H1 (cell line): ENCODE results near the gene SLC27A5. TPM values are rescaled to one million over a fixed set of nuclear protein-coding genes. Genes with fewer than 3 reads are reported as not detected.

Experiments used
- CTCF ChIA-PET: fragments of 300-600 bp; sonication (Branson Sonifier 250); formaldehyde crosslinking; loops from one replicate; lab custom pipeline; 2021; ENCODE audit not compliant: partially characterized antibody; lab: Charles Lee
- POLR2A ChIA-PET: fragments of 300-600 bp; sonication (Branson Sonifier 250); formaldehyde crosslinking; loops from one replicate; lab custom pipeline; 2021; ENCODE audit warnings: inconsistent platforms; ENCODE audit not compliant: partially characterized antibody; lab: Charles Lee
- DNase-seq, 2 experiments: peaks; one replicate each; pipeline versions ENCODE4 v3.0.0 to v3.0.0-alpha.2; 2010 to 2022; ENCODE audit warnings: low spot score in 2 of 2, low read depth in 1 of 2, mixed read lengths in 1 of 2
- FAIRE-seq: peaks from 2 replicates; lab custom pipeline; 2011; peaks lifted over from hg19 to GRCh38; lab: Jason Lieb, UNC
- H2AFZ ChIP-seq: 2 replicates; pipeline ENCODE4 v1.8.1; 2012; ENCODE audit warnings: low read length, inconsistent platforms
- H2AK5ac ChIP-seq: 2 replicates; pipeline ENCODE4 v1.6.1; 2013; ENCODE audit warnings: low read depth, low read length
- H2BK120ac ChIP-seq: replicated peaks from 2 replicates; pipeline ENCODE3; 2013; ENCODE audit warnings: low read depth, low read length, inconsistent platforms
- H2BK12ac ChIP-seq: 2 replicates; pipeline ENCODE4 v1.6.1; 2013; ENCODE audit warnings: low read depth, low read length
- H2BK15ac ChIP-seq: 2 replicates; pipeline ENCODE4 v1.6.1; 2013; ENCODE audit warnings: low read length
- H2BK20ac ChIP-seq: 2 replicates; pipeline ENCODE4 v1.6.1; 2013; ENCODE audit warnings: low read length
- H2BK5ac ChIP-seq: 2 replicates; pipeline ENCODE4 v1.6.1; 2013; ENCODE audit warnings: low read depth, low read length
- H3K14ac ChIP-seq: 2 replicates; pipeline ENCODE4 v1.6.1; 2013; ENCODE audit warnings: inconsistent platforms; ENCODE audit not compliant: insufficient read length
- H3K18ac ChIP-seq: 2 replicates; pipeline ENCODE4 v1.6.1; 2013; ENCODE audit warnings: low read length; ENCODE audit errors: extremely low read depth
- H3K23ac ChIP-seq: 2 replicates; pipeline ENCODE4 v1.6.1; 2013; ENCODE audit warnings: inconsistent platforms; ENCODE audit not compliant: insufficient read length
- H3K23me2 ChIP-seq: 2 replicates; pipeline ENCODE4 v1.6.1; 2013; ENCODE audit warnings: low read depth, low read length
- H3K27ac ChIP-seq: 2 replicates; pipeline ENCODE4 v1.6.1; 2011; ENCODE audit warnings: low read depth, low read length, inconsistent platforms
- H3K27me3 ChIP-seq, 4 experiments: replicated peaks in 1 of 4; 1 replicate in 1 of 4; 2 replicates in 3 of 4; pipeline versions ENCODE4 v1.6.1 to v1.8.1; 2011 to 2013; ENCODE audit warnings: low read length in 3 of 4, mild to moderate bottlenecking in 3 of 4, inconsistent platforms in 2 of 4, mixed read lengths in 2 of 4, moderate library complexity in 1 of 4; ENCODE audit not compliant: control insufficient read depth in 3 of 4, insufficient read depth in 3 of 4; ENCODE audit errors: extremely low read depth in 1 of 4
- H3K36me3 ChIP-seq, 4 experiments: 2 replicates each; pipeline versions ENCODE4 v1.6.1 to v1.8.1; 2011 to 2013; ENCODE audit warnings: mild to moderate bottlenecking in 4 of 4, low read length in 3 of 4, moderate library complexity in 2 of 4, control low read depth in 1 of 4, inconsistent platforms in 1 of 4; ENCODE audit not compliant: insufficient read depth in 4 of 4, control insufficient read depth in 2 of 4
- H3K4ac ChIP-seq: replicated peaks from 2 replicates; pipeline ENCODE3; 2013; ENCODE audit warnings: low read length, low read depth, mixed read lengths, inconsistent platforms; ENCODE audit not compliant: insufficient read length
- H3K4me1 ChIP-seq, 4 experiments: replicated peaks in 1 of 4; 1 replicate in 1 of 4; 2 replicates in 3 of 4; pipeline versions ENCODE4 v1.6.1 to v1.8.1; 2011 to 2013; ENCODE audit warnings: low read length in 3 of 4, inconsistent platforms in 2 of 4, mixed read lengths in 1 of 4; ENCODE audit not compliant: insufficient read depth in 4 of 4, control insufficient read depth in 3 of 4
- H3K4me2 ChIP-seq, 2 experiments: 2 replicates each; pipeline versions ENCODE4 v1.6.1 to v1.8.1; 2011 to 2013; ENCODE audit warnings: low read depth in 2 of 2, low read length in 2 of 2, control low read depth in 1 of 2, inconsistent platforms in 1 of 2, mild to moderate bottlenecking in 1 of 2; ENCODE audit not compliant: insufficient read depth in 1 of 2
- H3K4me3 ChIP-seq, 4 experiments: fragments of 200-600, 300-600 bp in 1 of 4; sonication (generic), shearing (Covaris generic), sonication (Bioruptor Twin) in 1 of 4; 2 replicates each; pipeline versions ENCODE4 v1.5.1 to v1.8.1; 2011 to 2016; ENCODE audit warnings: low read length in 4 of 4, low read depth in 3 of 4, control low read depth in 2 of 4, inconsistent platforms in 2 of 4, mild to moderate bottlenecking in 2 of 4, mixed read lengths in 1 of 4, moderate library complexity in 1 of 4; ENCODE audit not compliant: insufficient read depth in 2 of 4; ENCODE audit errors: extremely low read depth in 1 of 4
- H3K56ac ChIP-seq: replicated peaks from 2 replicates; pipeline ENCODE3; 2013; ENCODE audit warnings: low read depth, mild to moderate bottlenecking, mixed read lengths, low read length, inconsistent platforms; ENCODE audit not compliant: insufficient read length
- H3K79me1 ChIP-seq: 2 replicates; pipeline ENCODE4 v1.6.1; 2013; ENCODE audit warnings: low read depth, low read length, control low read depth
- H3K79me2 ChIP-seq, 2 experiments: 2 replicates each; pipeline versions ENCODE4 v1.6.1 to v1.8.1; 2012 to 2013; ENCODE audit warnings: low read length in 2 of 2, mild to moderate bottlenecking in 2 of 2, inconsistent platforms in 1 of 2; ENCODE audit not compliant: insufficient read depth in 2 of 2, control insufficient read depth in 1 of 2
- H3K9ac ChIP-seq, 4 experiments: replicated peaks in 1 of 4; 1 replicate in 1 of 4; 2 replicates in 3 of 4; pipeline versions ENCODE4 v1.6.1 to v1.8.1; 2011 to 2013; ENCODE audit warnings: low read depth in 3 of 4, low read length in 3 of 4, control low read depth in 2 of 4, mild to moderate bottlenecking in 2 of 4, moderate library complexity in 2 of 4, inconsistent platforms in 1 of 4; ENCODE audit errors: extremely low read depth in 1 of 4
- H3K9me3 ChIP-seq, 2 experiments: 2 replicates each; pipeline versions ENCODE4 v1.6.1 to v1.8.1; 2012 to 2013; ENCODE audit warnings: mild to moderate bottlenecking in 2 of 2, moderate library complexity in 2 of 2, control low read depth in 1 of 2, inconsistent platforms in 1 of 2, low read depth in 1 of 2, low read length in 1 of 2, mixed read lengths in 1 of 2; ENCODE audit not compliant: insufficient read depth in 2 of 2
- H4K20me1 ChIP-seq, 2 experiments: replicated peaks in 1 of 2; 2 replicates each; pipeline versions ENCODE3 to v1.8.1; 2011 to 2013; ENCODE audit warnings: inconsistent platforms in 2 of 2, low read length in 2 of 2, mild to moderate bottlenecking in 1 of 2; ENCODE audit not compliant: insufficient read depth in 2 of 2, control insufficient read depth in 1 of 2
- H4K5ac ChIP-seq: 2 replicates; pipeline ENCODE4 v1.6.1; 2013; ENCODE audit warnings: low read length, low read depth, mixed read lengths, inconsistent platforms; ENCODE audit not compliant: insufficient read length
- H4K8ac ChIP-seq: 2 replicates; pipeline ENCODE4 v1.8.0; 2013; ENCODE audit warnings: mild to moderate bottlenecking, moderate library complexity, low read length, inconsistent platforms; ENCODE audit not compliant: insufficient read depth; ENCODE audit errors: extremely low read depth
- H4K91ac ChIP-seq: replicated peaks from 2 replicates; pipeline ENCODE3; 2013; ENCODE audit warnings: low read length, mixed read lengths, inconsistent platforms; ENCODE audit not compliant: insufficient read length
- GTF2F1 ChIP-seq: IDR thresholded peaks from 2 replicates; pipeline ENCODE4 v1.6.1; 2012; ENCODE audit warnings: low read depth, low read length, improper control_type of control experiment, borderline replicate concordance
- JUN ChIP-seq: IDR thresholded peaks from 2 replicates; pipeline ENCODE4 v1.6.1; 2011; ENCODE audit warnings: low read depth, mild to moderate bottlenecking, improper control_type of control experiment, low read length
- RBBP5 ChIP-seq: IDR thresholded peaks from 2 replicates; pipeline ENCODE4 v1.7.1; 2012; ENCODE audit warnings: low read depth, mild to moderate bottlenecking, inconsistent platforms, low read length, moderate library complexity, borderline replicate concordance
- RNF2 ChIP-seq: fragments of 200-900, 300-1000 bp; sonication (generic); IDR thresholded peaks from 2 replicates; pipeline ENCODE4 v1.7.1; 2016; ENCODE audit warnings: borderline replicate concordance, low read depth, mild to moderate bottlenecking, antibody characterized with exemption, low read length; ENCODE audit not compliant: poor library complexity, severe bottlenecking; ENCODE audit errors: missing control alignments
- TEAD4 ChIP-seq: IDR thresholded peaks from 2 replicates; pipeline ENCODE4 v1.6.1; 2012; ENCODE audit warnings: low read depth, low read length, inconsistent platforms, mixed read lengths
- WGBS, 2 experiments: shearing (Covaris generic) in 1 of 2; methylation state at CpG; one replicate each; pipeline versions ENCODE4 v1.1.6 to v1.1.7; 2013 to 2015; ENCODE audit warnings: low lambda C conversion rate in 2 of 2, mixed read lengths in 2 of 2, inconsistent platforms in 1 of 2, low coverage in 1 of 2, missing lambda C conversion rate in 1 of 2; ENCODE audit not compliant: insufficient replicate concordance in 2 of 2, insufficient coverage in 1 of 2, insufficient read length in 1 of 2; ENCODE audit errors: extremely low coverage in 1 of 2, missing lambda C conversion rate in 1 of 2; 5-methylcytosine and 5-hydroxymethylcytosine counted together
- polyA plus RNA-seq, 7 experiments: library from polyadenylated mRNA; depleted of rRNA in 3 of 7; stranded (reverse) in 5 of 7; unstranded in 2 of 7; fragments of >200 nt in 5 of 7; fragments of 200-250 nt in 2 of 7; gene quantifications; 1 replicate in 5 of 7; 2 replicates in 1 of 7; 4 replicates in 1 of 7; pipeline versions ENCODE4 v1.2.1 to v1.2.3, GENCODE V29; 2011 to 2013; ENCODE audit warnings: missing spikeins in 2 of 7, mixed read lengths in 2 of 7
- total RNA-seq: library from RNA; stranded (reverse); fragmentation: NEBNext Ultra II Directional; extraction: Animal tissue kit (Norgen Biotek cat#: 25700); gene quantifications from 2 replicates; pipeline ENCODE4 v1.2.1, GENCODE V29; 2021

Gene SLC27A5
- total and polyA plus RNA-seq, 2 of the 8 experiments (the other 6 are each of a cell fraction or from before 2014, with no cell fraction given) = 25.1 to 80.5 TPM

GRCh38 chr19:58520257-58520599 lies 8.4 kb upstream of the SLC27A5 start:
- FAIRE-seq (no peak), DNase-seq (no peak)
- H3K79me2 ChIP-seq = peaks cover 0 to 15% of the 10 kb centered on the region in 2 experiments; a peak in 1 of 4 replicates
- 38% methylated on average over 7 of the region's 7 CpGs; no CpG with 5 or more reads in 1 of the 2 experiments for WGBS, 2 experiments
- peaks cover 0 to 26% (median 13%) of the 10 kb centered on the region in 4 experiments; a peak in 6 of 7 replicates for H3K4me1 ChIP-seq
- no peak overlapping the region for H3K56ac ChIP-seq
- peak overlapping the region; percentile 71 for H3K18ac ChIP-seq
- peaks cover 7% of the 10 kb centered on the region for H3K23me2 ChIP-seq
- no peak overlapping the region for H3K14ac ChIP-seq
- peak overlapping the region; percentile 54 to 87 (median 70) for H3K4me3 ChIP-seq
- peak overlapping the region; percentile 10 for H3K4ac ChIP-seq
- H2AFZ ChIP-seq = no peak overlapping the region
- peak overlapping the region; percentile 89 for H2BK5ac ChIP-seq
- TF ChIP-seq RNF2 (no peak), JUN (no peak), TEAD4 (no peak), RBBP5 (no peak), GTF2F1 (no peak)
- no peak overlapping the region for H2BK15ac ChIP-seq
- no peak overlapping the region for H2BK120ac ChIP-seq
- no peaks in the 10 kb centered on the region; a peak in 1 of 7 replicates for H3K27me3 ChIP-seq
- peak overlapping the region; percentile 79 for H4K91ac ChIP-seq
- POLR2A ChIA-PET = interaction anchor here (0.6 to 21.3 kb wide), 27 partner anchors 8 to 194 kb away, joined by 3 to 650 read pairs (median 5); partner anchors contain the start of genes CHMP2A, RPS5, TRIM28 and UBE2M
- H3K36me3 ChIP-seq = peaks cover 0 to 9% (median 2%) of the 10 kb centered on the region in 4 experiments; a peak in 2 of 8 replicates
- no peak overlapping the region for H2BK20ac ChIP-seq
- H3K4me2 ChIP-seq = peak overlapping the region; percentile 67 to 85
- no peak overlapping the region for H3K23ac ChIP-seq
- CTCF ChIA-PET = interaction anchor here (0.7 to 5.2 kb wide), 32 partner anchors 12 to 243 kb away, joined by 3 to 35 read pairs (median 7); partner anchors contain the start of genes CHMP2A, TRIM28 and UBE2M
- H3K79me1 ChIP-seq = peaks cover 2% of the 10 kb centered on the region; the same call in 1 of the 2 replicates
- no peak overlapping the region; the same call in 1 of the 2 replicates for H2BK12ac ChIP-seq
- H3K9ac ChIP-seq = peak overlapping the region; percentile 39 to 90 (median 82); a peak in 6 of 7 replicates
- peaks cover 2 to 9% of the 10 kb centered on the region in 2 experiments for H4K20me1 ChIP-seq
- no peaks in the 10 kb centered on the region for H3K9me3 ChIP-seq
- peak overlapping the region; percentile 91; the same call in 1 of the 2 replicates for H3K27ac ChIP-seq
- peak overlapping the region; percentile 67 for H4K5ac ChIP-seq
- H4K8ac ChIP-seq = peak overlapping the region; percentile 68; the same call in 1 of the 2 replicates
- no peak overlapping the region for H2AK5ac ChIP-seq
